ENCODE data around the gene COBLL1. TPM values are rescaled to one million over a fixed set of nuclear protein-coding genes. Genes with fewer than 3 reads are reported as not detected.

Gene COBLL1
- total and polyA plus RNA-seq, 2 of the 4 experiments (the other 2 are of a cell fraction): 0.79 to 1.1 TPM

- Histone ChIP-seq H4K8ac (ENCODE audit: low read depth in 2 of 2, low read length in 2 of 2) (no peak overlapping the region), H2AK9ac (replicated peaks; ENCODE audit: low read depth, low read length, poor library complexity) (no peak overlapping the region), H3K27me3 (ENCODE audit: control insufficient read depth, insufficient read depth, low read length) (no peaks in the 10 kb centered on the region), H3K18ac (ENCODE audit: low read depth, low read length) (no peak overlapping the region), H4K91ac (ENCODE audit: insufficient read depth, low read depth, low read length) (no peak overlapping the region), H2BK15ac (ENCODE audit: low read depth, low read length) (no peak overlapping the region), H2BK120ac (ENCODE audit: low read depth, low read length) (no peak overlapping the region), H3K4ac (ENCODE audit: low read depth, low read length) (no peak overlapping the region), H3K4me1 (ENCODE audit: control insufficient read depth, insufficient read depth, low read length) (no peaks in the 10 kb centered on the region), H3K79me1 (ENCODE audit: low read depth in 1 of 2, low read length in 2 of 2) (no peaks in the 10 kb centered on the region), H4K5ac (ENCODE audit: low read depth, low read length) (no peak overlapping the region), H3K4me3 (ENCODE audit: insufficient read depth, low read depth, low read length) (no peak overlapping the region), H2BK20ac (ENCODE audit: low read depth, low read length) (no peak overlapping the region), H4K20me1 (ENCODE audit: insufficient read depth, low read length) (no peaks in the 10 kb centered on the region), H2BK5ac (ENCODE audit: low read depth, low read length, poor library complexity, severe bottlenecking) (no peak overlapping the region), H3K9me3 (ENCODE audit: control insufficient read depth, insufficient read depth, low read length) (no peaks in the 10 kb centered on the region), H3K9ac (ENCODE audit: low read depth, low read length) (no peak overlapping the region), H3K36me3 (ENCODE audit: control insufficient read depth, insufficient read depth, low read length) (no peaks in the 10 kb centered on the region), H3K4me2 (ENCODE audit: low read depth, low read length) (no peak overlapping the region), H2AFZ (replicated peaks; ENCODE audit: low read length, poor library complexity) (no peak overlapping the region), H3K9me1 (ENCODE audit: insufficient read depth, low read length) (no peaks in the 10 kb centered on the region), H3K23ac (ENCODE audit: low read depth, low read length) (no peak overlapping the region), H3K14ac (replicated peaks; ENCODE audit: low read depth, low read length) (no peak overlapping the region), H3K56ac (ENCODE audit: extremely low read depth, insufficient read depth, low read length) (no peak overlapping the region), H2AK5ac (ENCODE audit: low read depth, low read length) (no peak overlapping the region), H3K27ac (ENCODE audit: insufficient read depth, low read length) (no peak overlapping the region)
- dilution Hi-C loops (cut with HindIII; ENCODE audit: low sequenced_read_pairs, unreplicated experiment) (no loop called here), in situ Hi-C loops (cut with MboI; ENCODE audit: low sequenced_read_pairs) (no loop called here), intact Hi-C loops (cut with micrococcal nuclease) (no loop called here)
- POLR2A ChIA-PET (ENCODE audit: unreplicated experiment): no interaction called here
- ATAC-seq (ENCODE audit: low read depth): no peak
- CTCF ChIA-PET: no interaction called here
- BruUV-seq (replicated peaks): no TSS peak
- TF ChIP-seq CTCF (conservative IDR thresholded peaks at IDR 0.05; ENCODE audit: low read depth, low read length) (no peak), POLR2A (IDR thresholded peaks at IDR 0.05; ENCODE audit: low read depth, low read length) (no peak), MAFK (IDR thresholded peaks at IDR 0.05; ENCODE audit: low read depth, low read length) (no peak), RAD21 (IDR thresholded peaks at IDR 0.05; ENCODE audit: low read length) (no peak), FOS (IDR thresholded peaks at IDR 0.05; ENCODE audit: low read depth, low read length) (no peak), RCOR1 (IDR thresholded peaks at IDR 0.05; ENCODE audit: insufficient replicate concordance, low read length) (no peak), CHD1 (IDR thresholded peaks at IDR 0.05; ENCODE audit: low read depth, low read length) (no peak), MXI1 (IDR thresholded peaks at IDR 0.05; ENCODE audit: borderline replicate concordance, low read depth, low read length) (no peak), NFE2L2 (IDR thresholded peaks at IDR 0.05; ENCODE audit: low read depth, low read length) (no peak), ELK1 (IDR thresholded peaks at IDR 0.05; ENCODE audit: borderline replicate concordance, low read depth, low read length) (no peak), SMC3 (IDR thresholded peaks at IDR 0.05; ENCODE audit: low read depth, low read length) (no peak), USF2 (IDR thresholded peaks at IDR 0.05; ENCODE audit: low read depth, low read length) (no peak), BHLHE40 (IDR thresholded peaks at IDR 0.05; ENCODE audit: low read depth, low read length) (no peak), CEBPB (IDR thresholded peaks at IDR 0.05; ENCODE audit: low read depth, low read length) (no peak), MAZ (IDR thresholded peaks at IDR 0.05; ENCODE audit: borderline replicate concordance, low read depth, low read length) (no peak), RFX5 (IDR thresholded peaks at IDR 0.05; ENCODE audit: low read depth, low read length) (no peak)
- no CpG with 5 or more reads among the region's 1 CpG for WGBS, 2 experiments (ENCODE audit: extremely low coverage in 2 of 2, insufficient read length in 1 of 2)
- DNase-seq: no peak
Measured at GRCh38 chr2:164662066-164662465, 179.6 kb downstream of the COBLL1 start.
